MM.1S (cell line): ENCODE results near the gene STAG3.

Experiments used
- DNase-seq: peaks from one replicate; pipeline ENCODE4 v3.0.0-alpha.2; 2015
- H2AFZ ChIP-seq: fragments of 300-600 bp; sonication (generic); 2 replicates; pipeline ENCODE4 v1.6.0; 2016; ENCODE audit warnings: antibody characterized with exemption, low read length
- H3F3A ChIP-seq: fragments of 300-600 bp; sonication (generic); 2 replicates; pipeline ENCODE4 v1.6.1; 2016; ENCODE audit warnings: mild to moderate bottlenecking, antibody characterized with exemption, low read length, moderate library complexity, mixed read lengths; ENCODE audit not compliant: insufficient read depth
- H3K27ac ChIP-seq: fragments of 300-600 bp; sonication (generic); 2 replicates; pipeline ENCODE4 v1.5.1; 2016; ENCODE audit warnings: mild to moderate bottlenecking, low read length
- H3K27me3 ChIP-seq: fragments of 300-600 bp; sonication (generic); replicated peaks from 2 replicates; pipeline ENCODE4 v1.6.0; 2016; ENCODE audit warnings: low read length; ENCODE audit not compliant: insufficient read depth
- H3K36me3 ChIP-seq: fragments of 300-600 bp; sonication (generic); replicated peaks from 2 replicates; pipeline ENCODE4 v1.6.1; 2016; ENCODE audit warnings: mild to moderate bottlenecking, low read length, mixed read lengths; ENCODE audit not compliant: insufficient read depth
- H3K4me1 ChIP-seq: fragments of 300-600 bp; sonication (generic); 2 replicates; pipeline ENCODE4 v1.6.1; 2016; ENCODE audit warnings: low read length, mixed read lengths
- H3K4me2 ChIP-seq: fragments of 300-600 bp; sonication (generic); 2 replicates; pipeline ENCODE4 v1.6.0; 2016; ENCODE audit warnings: low read depth, low read length
- H3K4me3 ChIP-seq: fragments of 300-600 bp; sonication (generic); 2 replicates; pipeline ENCODE4 v1.5.1; 2016; ENCODE audit warnings: low read length, mixed read lengths
- H3K79me2 ChIP-seq: fragments of 300-600 bp; sonication (generic); 2 replicates; pipeline ENCODE4 v1.6.1; 2016; ENCODE audit warnings: mixed run types, low read length, mixed read lengths
- H3K9ac ChIP-seq: fragments of 300-600 bp; sonication (generic); 2 replicates; pipeline ENCODE4 v1.6.1; 2016; ENCODE audit warnings: low read length, mixed read lengths
- H3K9me2 ChIP-seq: fragments of 300-600 bp; sonication (generic); replicated peaks from 2 replicates; pipeline ENCODE4 v1.6.1; 2016; ENCODE audit warnings: mild to moderate bottlenecking, low read length, mixed read lengths; ENCODE audit not compliant: insufficient read depth
- H3K9me3 ChIP-seq: fragments of 300-600 bp; sonication (generic); replicated peaks from 2 replicates; pipeline ENCODE4 v1.6.1; 2016; ENCODE audit warnings: mild to moderate bottlenecking, low read length, mixed read lengths; ENCODE audit not compliant: insufficient read depth
- H4K20me1 ChIP-seq: fragments of 300-600 bp; sonication (generic); 2 replicates; pipeline ENCODE4 v1.6.1; 2016; ENCODE audit warnings: mild to moderate bottlenecking, low read length, moderate library complexity, mixed read lengths; ENCODE audit not compliant: insufficient read depth
- EZH2 ChIP-seq: fragments of 300-600 bp; sonication (generic); optimal IDR thresholded peaks from 2 replicates; pipeline ENCODE3; 2017; ENCODE audit warnings: low read depth, mild to moderate bottlenecking, antibody characterized with exemption, low read length, mixed read lengths
- EZH2phosphoT487 ChIP-seq: fragments of 300-600 bp; sonication (generic); IDR thresholded peaks from 2 replicates; pipeline ENCODE4 v1.6.1; 2018; ENCODE audit warnings: antibody characterized with exemption, low read length
- TF ChIP-seq, protein P1 (sequence below): fragments of 300-600 bp; sonication (generic); IDR thresholded peaks from 2 replicates; pipeline ENCODE4 v1.5.1; 2016; ENCODE audit warnings: antibody characterized with exemption, low read length, mixed read lengths

The STAG3 gene

GRCh38 chr7:100171840-100172239, 5.9 kb upstream of the STAG3 start:
- DNase-seq = no peak
- Histone ChIP-seq H4K20me1 (no peaks in the 10 kb centered on the region), H3K4me2 (peak overlapping the region; percentile 81), H3K27me3 (peaks cover 88% of the 10 kb centered on the region), H3K9me2 (no peaks in the 10 kb centered on the region), H3K9me3 (no peaks in the 10 kb centered on the region), H3K4me3 (peak overlapping the region; percentile 47; the same call in 1 of the 2 replicates), H3F3A (no peaks in the 10 kb centered on the region), H3K9ac (no peak overlapping the region), H3K79me2 (no peaks in the 10 kb centered on the region), H2AFZ (no peak overlapping the region), H3K4me1 (no peaks in the 10 kb centered on the region; the same call in 1 of the 2 replicates), H3K27ac (no peak overlapping the region), H3K36me3 (no peaks in the 10 kb centered on the region)
- TF ChIP-seq, protein P1, sequence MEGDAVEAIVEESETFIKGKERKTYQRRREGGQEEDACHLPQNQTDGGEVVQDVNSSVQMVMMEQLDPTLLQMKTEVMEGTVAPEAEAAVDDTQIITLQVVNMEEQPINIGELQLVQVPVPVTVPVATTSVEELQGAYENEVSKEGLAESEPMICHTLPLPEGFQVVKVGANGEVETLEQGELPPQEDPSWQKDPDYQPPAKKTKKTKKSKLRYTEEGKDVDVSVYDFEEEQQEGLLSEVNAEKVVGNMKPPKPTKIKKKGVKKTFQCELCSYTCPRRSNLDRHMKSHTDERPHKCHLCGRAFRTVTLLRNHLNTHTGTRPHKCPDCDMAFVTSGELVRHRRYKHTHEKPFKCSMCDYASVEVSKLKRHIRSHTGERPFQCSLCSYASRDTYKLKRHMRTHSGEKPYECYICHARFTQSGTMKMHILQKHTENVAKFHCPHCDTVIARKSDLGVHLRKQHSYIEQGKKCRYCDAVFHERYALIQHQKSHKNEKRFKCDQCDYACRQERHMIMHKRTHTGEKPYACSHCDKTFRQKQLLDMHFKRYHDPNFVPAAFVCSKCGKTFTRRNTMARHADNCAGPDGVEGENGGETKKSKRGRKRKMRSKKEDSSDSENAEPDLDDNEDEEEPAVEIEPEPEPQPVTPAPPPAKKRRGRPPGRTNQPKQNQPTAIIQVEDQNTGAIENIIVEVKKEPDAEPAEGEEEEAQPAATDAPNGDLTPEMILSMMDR = no peak
- peak; percentile 54 for TF ChIP-seq EZH2
- TF ChIP-seq EZH2phosphoT487 = no peak

DNA sequence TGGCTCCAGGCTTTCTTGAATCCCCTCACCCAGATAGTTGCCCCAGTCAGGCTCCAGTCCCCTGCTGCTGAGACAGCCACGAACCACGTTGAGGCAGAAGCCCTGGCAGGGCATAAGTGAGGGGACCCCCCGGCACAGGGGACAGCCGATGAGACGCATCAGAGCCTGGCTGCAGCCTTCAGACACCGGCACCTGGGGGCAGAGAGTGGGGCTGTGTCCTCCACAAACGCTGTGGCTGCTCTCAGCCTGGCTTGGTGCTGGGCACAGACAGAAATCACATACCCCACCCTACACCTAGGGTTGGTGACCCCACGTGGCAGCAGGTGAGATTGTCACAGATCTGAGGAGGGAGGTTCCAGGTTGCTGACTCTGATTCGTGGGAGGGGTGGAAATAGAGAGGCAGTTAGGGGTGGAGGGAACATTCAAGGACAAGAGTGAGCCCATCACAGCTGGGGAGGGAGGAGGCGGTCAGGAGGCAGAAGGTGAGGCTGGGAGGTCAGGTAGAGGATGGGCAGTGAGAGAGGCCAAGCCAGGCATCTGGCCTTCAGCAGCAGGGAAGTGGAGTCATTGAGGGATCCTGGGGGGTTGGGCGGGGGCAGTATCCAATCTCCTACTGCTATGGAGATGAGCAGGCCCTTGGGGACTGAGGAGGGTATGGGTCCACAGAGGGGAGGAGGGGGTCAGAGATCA, 3.8 kb upstream of the STAG3 start:
- no peak overlapping the region for H3K9ac ChIP-seq
- no peak overlapping the region for H3K4me2 ChIP-seq
- no peaks in the 10 kb centered on the region for H3K9me2 ChIP-seq
- no peak overlapping the region for H3K27ac ChIP-seq
- no peak for DNase-seq
- no peaks in the 10 kb centered on the region for H4K20me1 ChIP-seq
- no peaks in the 10 kb centered on the region for H3K9me3 ChIP-seq
- TF ChIP-seq EZH2phosphoT487 = no peak
- TF ChIP-seq, protein P1 = peak; percentile 13; the same call in 1 of the 2 replicates
- TF ChIP-seq EZH2 = no peak
- no peak overlapping the region for H3K4me3 ChIP-seq
- H3K79me2 ChIP-seq = no peaks in the 10 kb centered on the region
- H2AFZ ChIP-seq = no peak overlapping the region
- H3K36me3 ChIP-seq = no peaks in the 10 kb centered on the region
- peaks cover 80% of the 10 kb centered on the region for H3K27me3 ChIP-seq
- H3K4me1 ChIP-seq = peaks cover 5% of the 10 kb centered on the region; the same call in 1 of the 2 replicates
- no peaks in the 10 kb centered on the region for H3F3A ChIP-seq

GRCh38 chr7:100174582-100174981, 3.1 kb upstream of the STAG3 start:
- no peak for DNase-seq
- no peak for TF ChIP-seq EZH2
- TF ChIP-seq, protein P1 = no peak
- TF ChIP-seq EZH2phosphoT487 = no peak
- Histone ChIP-seq H3K27me3 (peaks cover 79% of the 10 kb centered on the region), H3K9me2 (no peaks in the 10 kb centered on the region), H4K20me1 (no peaks in the 10 kb centered on the region), H3K4me3 (no peak overlapping the region), H3K4me1 (peaks cover 5% of the 10 kb centered on the region; the same call in 1 of the 2 replicates), H3K4me2 (no peak overlapping the region), H3K9me3 (no peaks in the 10 kb centered on the region), H3F3A (no peaks in the 10 kb centered on the region), H3K9ac (no peak overlapping the region), H3K27ac (no peak overlapping the region), H2AFZ (no peak overlapping the region), H3K79me2 (no peaks in the 10 kb centered on the region), H3K36me3 (no peaks in the 10 kb centered on the region)
